ENCODE results near the gene CACYBP.

The CACYBP gene

DNA sequence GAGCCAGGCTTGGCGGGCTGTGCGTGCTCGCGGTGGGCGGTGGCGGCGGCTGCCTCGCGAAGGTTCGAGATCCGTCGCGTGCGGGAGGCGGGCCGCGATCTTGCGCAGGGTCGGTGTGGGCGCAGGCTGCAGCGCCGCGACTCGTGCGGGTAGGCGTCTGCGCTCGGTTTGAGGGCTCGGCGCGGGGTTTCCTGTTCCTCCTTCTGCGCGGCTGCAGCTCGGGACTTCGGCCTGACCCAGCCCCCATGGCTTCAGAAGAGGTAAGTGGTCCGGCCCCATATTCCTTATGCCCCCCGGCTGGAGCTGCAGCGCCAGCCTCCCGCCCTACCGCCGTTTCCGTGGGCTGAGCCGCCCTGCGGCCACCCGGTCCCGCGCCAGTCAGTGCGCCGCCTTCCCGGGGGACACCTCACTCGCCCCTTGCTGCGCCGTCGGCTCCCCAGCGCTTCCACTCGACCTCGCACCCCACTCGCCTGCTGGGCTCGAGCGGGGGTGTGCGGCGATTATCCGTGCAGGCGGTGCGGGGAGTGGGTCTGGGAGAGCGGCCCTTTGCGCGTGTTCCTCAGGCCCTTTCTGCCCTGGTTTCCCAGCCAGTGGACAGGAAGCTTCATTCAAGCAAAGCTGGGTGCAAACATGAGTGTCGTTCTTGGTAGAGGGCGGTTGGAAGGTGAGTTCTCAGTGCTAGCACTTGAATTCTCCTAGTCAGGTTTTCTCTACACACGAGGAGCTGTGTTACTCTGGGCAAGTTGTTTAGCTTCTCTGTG lies at the start of gene CACYBP:
TSS of gene CACYBP (plus strand) at position 12 of the 761 bp plus-strand sequence. CDS start at position 246, 234 bp downstream.
- DNase-seq, result peak; percentile 33

- DNase-seq, result no peak
Measured at GRCh38 chr1:174953285-174954072, 46.3 kb upstream of the CACYBP start.

- no peak for DNase-seq
Measured at GRCh38 chr1:174954073-174954460, 45.7 kb upstream of the CACYBP start.

DNA sequence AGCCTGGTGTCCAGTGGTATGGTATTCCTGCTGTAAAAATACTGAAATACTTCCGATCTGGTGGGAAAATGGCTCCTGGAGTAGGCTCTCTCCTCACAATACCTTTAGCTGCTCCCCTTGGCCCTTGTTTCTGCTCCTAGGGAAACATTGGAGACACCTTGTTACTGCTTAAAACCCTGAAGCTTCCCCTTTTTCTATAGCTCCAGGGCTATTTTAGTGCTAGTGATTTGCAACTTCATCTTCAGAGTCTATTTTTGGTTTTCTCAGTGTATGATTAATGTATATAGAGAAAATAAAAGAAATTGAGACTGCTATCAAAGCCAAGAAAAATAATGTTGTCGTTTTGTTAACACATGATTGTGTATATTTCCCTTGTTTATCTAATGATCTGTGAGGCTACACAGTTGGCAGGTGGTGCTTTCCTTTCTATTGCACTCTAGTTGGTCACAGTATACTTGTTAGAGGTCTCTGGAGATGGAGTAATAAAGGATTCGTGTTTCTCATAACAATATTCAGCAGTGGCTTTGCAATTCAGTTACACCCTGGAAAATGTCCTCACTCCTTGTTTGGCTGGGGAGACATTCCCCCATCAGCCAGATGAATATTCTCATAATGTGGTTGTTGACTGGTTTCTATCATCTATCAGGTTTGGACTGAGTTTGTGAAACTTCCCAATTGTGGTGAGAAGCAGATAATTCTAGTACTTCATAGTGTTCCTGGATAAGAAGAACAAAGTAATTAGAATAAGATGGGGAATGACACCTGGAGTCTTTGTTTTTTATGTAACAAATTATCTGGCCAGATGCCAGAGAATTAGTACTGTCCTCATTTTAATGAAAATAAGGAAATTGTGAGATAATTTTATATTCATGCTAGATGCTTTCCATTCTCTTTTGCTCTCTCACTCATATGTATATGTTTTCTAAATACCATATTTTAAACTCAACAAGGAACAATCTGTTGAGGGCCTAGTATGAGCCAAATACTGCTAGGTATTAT lies 44.8 kb upstream of the CACYBP start:
- DNase-seq, result no peak

DNA sequence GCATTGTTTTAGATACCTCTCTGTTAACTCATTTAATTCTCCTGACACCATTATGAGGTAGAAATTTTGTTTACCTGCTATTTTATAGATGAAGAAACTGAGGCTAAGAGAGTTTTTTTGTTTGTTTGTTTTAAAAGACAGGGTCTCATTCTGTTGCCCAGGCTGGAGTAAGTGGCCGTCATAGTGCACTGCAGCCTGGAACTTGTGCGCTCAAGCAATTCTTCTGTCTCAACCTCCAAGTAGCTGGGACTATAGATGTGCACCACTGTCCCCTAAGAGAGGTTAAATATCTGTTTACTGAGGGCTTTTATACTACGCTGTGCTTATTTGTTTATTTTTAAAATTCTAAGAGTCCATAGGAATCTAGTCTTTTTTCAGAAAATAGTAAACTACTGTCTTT lies 43.7 kb upstream of the CACYBP start:
- DNase-seq, result no peak

GRCh38 chr1:174956976-174957375 lies 42.8 kb upstream of the CACYBP start:
- DNase-seq, result no peak

GRCh38 chr1:174957829-174958228 lies 41.9 kb upstream of the CACYBP start:
- DNase-seq, result no peak

DNA sequence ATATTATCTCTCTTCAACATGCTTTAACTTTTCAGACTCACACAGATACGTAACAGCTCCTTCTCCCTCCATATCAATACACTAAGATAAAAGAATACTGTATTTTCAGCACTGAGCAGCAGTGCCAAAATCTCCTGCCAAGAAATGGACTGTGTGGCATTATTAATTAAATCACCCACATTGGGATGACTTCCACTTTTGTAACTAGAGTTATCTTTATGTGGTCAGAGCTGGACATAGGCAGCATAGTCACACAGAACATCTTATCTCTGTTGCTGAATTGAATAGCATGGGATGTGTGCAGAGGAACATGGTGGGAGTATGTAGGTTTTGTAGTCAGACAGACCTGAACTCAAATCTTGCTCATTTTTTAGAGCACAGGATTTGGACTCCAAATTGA lies 41.4 kb upstream of the CACYBP start:
- DNase-seq, result no peak

DNA sequence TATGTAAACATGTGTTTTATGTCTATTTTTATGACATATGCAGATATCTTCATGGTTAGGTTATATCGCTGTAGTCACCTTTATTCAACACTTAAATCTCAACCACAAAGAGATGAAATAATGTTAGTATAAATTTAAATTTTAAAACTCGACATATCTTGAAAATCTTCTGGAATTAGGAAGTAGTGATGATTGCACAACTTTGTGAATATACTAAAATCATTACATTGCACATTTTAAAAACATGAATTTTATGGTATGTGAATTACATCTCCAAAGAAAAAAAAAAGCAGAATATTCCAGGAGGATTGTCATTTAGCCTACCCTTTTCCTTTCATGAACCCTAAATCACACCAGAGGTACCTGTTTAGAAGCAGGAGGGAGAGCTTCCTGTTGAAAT lies 39.4 kb upstream of the CACYBP start:
- DNase-seq, result no peak

GRCh38 chr1:174963529-174964125 lies 36.1 kb upstream of the CACYBP start:
- DNase-seq, result no peak

- no peak for DNase-seq
Measured at GRCh38 chr1:174964261-174964971, 35.3 kb upstream of the CACYBP start.

DNA sequence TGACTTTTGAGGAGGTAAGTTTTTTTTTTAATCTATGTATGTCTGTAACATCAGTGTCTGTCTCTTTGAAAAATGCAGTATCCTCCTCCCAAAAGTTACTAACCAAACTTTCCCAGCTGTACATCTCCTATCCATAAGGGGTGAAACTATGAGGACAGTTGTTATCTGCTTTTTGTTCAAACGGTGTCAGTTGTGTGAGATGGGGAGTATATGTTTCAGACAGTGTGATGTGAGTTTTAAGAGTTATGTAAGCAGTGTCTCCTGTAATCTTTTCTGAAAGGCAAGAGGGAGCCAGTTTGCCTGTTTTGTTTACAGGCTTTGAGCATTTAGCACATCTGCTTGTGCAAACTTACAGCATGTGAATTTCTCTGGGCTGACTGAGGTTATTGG lies 34.8 kb upstream of the CACYBP start:
- peak; percentile 31 for DNase-seq

DNA sequence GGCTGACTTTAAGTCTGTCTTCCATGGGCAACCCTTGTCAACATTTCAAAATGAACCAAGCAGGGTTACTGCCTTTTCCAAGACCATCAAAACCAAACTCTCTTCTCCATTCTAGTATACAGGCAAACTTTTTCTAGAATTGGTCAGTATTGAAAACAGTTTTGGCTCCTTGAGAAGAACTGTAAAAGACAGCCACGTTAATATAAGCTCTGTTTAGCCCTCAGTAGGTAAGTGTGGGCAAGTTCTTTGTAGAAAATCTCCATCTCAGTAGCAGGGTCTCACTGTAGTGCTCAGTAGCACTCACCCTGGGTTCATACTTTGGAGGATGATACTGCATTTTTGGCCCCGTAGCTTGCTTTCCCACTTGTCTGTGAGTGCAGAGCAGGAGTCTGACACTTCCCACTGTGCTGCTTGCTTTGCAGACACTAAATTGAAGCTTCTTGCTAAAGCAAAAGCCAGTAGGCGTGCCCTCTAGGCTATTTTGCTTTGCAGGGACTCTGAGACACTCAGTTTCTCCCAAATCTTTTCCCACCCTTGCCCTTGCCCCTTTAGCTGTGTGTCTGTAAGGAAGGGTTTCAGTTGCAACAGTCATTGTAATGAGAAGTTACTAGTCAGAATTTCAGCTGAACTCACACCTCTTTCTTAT lies 34.3 kb upstream of the CACYBP start:
- peak; percentile 35 for DNase-seq

DNA sequence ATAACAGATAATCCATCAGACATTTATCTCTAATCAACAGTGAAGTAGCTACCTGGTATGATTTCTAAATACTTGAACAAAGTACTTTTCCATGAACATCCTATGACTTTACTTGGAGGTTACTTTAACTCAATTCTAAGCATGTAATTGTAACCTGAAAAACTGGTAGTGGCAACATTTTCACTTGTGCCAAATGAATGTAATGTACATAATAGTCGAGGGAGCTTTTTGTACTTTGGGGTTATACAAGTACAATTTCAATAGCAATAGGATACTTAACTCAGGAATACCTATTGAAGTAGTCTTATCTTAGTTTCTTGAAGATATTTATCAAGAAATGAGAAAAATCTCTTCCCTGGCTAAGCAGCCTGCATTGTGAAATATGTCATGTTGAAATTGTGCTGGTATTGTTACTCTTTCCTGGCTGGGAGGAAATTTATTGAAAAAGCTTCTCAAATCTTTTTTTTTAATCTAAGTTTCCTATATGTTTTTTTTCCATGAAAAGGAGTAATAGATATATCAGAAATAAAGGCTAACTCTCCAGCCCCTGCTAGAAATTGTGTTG lies 33.7 kb upstream of the CACYBP start:
- no peak for DNase-seq

DNA sequence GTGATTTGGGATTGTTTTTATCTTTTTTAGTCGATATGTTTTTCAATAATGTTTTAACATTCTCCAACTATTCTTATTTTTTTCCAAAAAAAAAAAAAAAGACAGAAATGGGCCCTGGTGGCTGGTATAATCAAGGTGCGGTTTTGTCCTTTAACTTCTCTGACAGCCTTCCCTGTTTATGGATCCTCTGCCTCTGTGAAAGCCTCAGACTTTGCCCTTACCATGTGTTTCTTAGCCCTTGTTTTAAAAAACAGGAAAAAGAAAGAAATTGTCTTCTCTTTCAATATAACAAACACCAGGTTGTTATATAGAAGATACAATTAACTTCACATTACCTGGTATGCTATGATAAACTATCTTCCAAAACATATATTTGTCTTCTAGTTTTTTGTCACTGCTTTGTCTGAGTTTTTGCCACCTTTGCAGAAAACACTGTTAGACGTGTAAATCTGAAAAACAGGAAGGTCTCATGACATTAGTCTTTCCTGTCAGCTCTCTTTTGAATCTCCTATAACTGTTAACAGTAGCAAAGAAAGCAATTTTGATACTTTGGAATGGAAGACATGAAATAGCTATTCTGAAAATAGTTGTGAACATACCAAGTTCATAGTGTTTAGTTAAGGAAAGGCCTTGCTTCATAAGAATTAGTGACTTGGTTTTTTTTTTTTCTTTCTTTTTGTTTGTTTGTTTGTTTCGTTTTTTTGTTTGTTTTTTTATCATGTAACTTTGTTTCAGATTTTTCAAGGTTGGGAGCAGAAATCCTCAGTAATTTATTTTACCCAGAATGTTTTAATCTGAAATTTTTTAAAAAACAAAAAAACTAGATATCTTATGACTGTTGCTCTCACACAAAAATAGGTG lies 31.7 kb upstream of the CACYBP start:
- DNase-seq, result no peak

GRCh38 chr1:174968750-174969244 lies 30.9 kb upstream of the CACYBP start:
- peak; percentile 32 for DNase-seq

GRCh38 chr1:174969977-174970376 lies 29.8 kb upstream of the CACYBP start:
- no peak for DNase-seq

DNA sequence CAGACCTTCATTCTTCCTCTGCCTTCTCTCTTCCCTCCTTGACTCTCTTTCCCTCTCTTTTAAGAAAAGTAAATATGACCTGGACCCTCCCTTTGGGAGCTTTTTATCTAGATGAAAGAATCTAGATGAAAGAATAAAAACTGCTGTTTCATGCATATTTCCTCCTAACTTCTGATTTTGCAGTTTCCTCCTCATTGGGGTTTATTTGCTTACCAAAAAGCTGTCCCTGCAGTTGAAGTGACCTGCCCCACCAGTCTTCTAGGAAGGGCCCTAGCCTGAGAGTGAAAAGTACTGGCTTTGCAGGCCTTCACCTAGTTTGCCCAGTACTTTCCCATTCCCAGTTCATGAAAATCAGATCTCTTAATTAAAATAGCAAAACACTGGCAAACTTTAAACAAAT lies 28.3 kb upstream of the CACYBP start:
- no peak for DNase-seq

GRCh38 chr1:174971902-174972301 lies 27.8 kb upstream of the CACYBP start:
- DNase-seq, result no peak

- no peak for DNase-seq
Measured at GRCh38 chr1:174974711-174975119, 25.0 kb upstream of the CACYBP start.
